Measurements from ENCODE around the gene STUM.

The STUM gene

GRCh38 chr1:226654668-226655055 is 106.1 kb downstream of the STUM start:
- no peak for DNase-seq (ENCODE audit: low read depth)

- DNase-seq (ENCODE audit: low read depth), result no peak
Observed at GRCh38 chr1:226655251-226656163, 106.9 kb downstream of the STUM start.

- no peak for DNase-seq (ENCODE audit: low read depth)
Observed at GRCh38 chr1:226656201-226656600, 107.6 kb downstream of the STUM start.

- DNase-seq (ENCODE audit: low read depth), result no peak
Observed at GRCh38 chr1:226656601-226657277, 108.2 kb downstream of the STUM start.

- DNase-seq (ENCODE audit: low read depth), result no peak
Observed at GRCh38 chr1:226657895-226658545, 109.5 kb downstream of the STUM start.

- no peak for DNase-seq (ENCODE audit: low read depth)
Observed at GRCh38 chr1:226658546-226659125, 110.1 kb downstream of the STUM start.

All from non-pigmented ciliary epithelial cell (primary cell).